GM19023 (cell line): ENCODE measurements around the gene FAM76A.
A peak's percentile ranks its signal among the peaks of the same experiment; 100 is the strongest.

Source experiments
- ATAC-seq: cut with Tn5 transposase; IDR thresholded peaks from one replicate; pipeline ENCODE4 v1.9.1; 2021; ENCODE audit warnings: mild to moderate bottlenecking, moderate library complexity; ENCODE audit not compliant: unreplicated experiment

Gene FAM76A

GRCh38 chr1:27719286-27720251 is 6.2 kb upstream of the FAM76A start:
- no peak for ATAC-seq

- no peak for ATAC-seq
These were observed 794 bp upstream of the FAM76A start for GRCh38 chr1:27724961-27725373.

- ATAC-seq, result peak; percentile 23
These were observed 648 bp downstream of the FAM76A start for GRCh38 chr1:27726173-27727044.

- ATAC-seq, result no peak
These were observed 1.4 kb downstream of the FAM76A start for GRCh38 chr1:27727126-27727525.

GRCh38 chr1:27736252-27736651 is 10.5 kb downstream of the FAM76A start:
- ATAC-seq, result no peak

GRCh38 chr1:27741121-27741520 is 15.4 kb downstream of the FAM76A start:
- ATAC-seq, result no peak

GRCh38 chr1:27744556-27744955 is 18.8 kb downstream of the FAM76A start:
- no peak for ATAC-seq

- no peak for ATAC-seq
These were observed 19.7 kb downstream of the FAM76A start for GRCh38 chr1:27745466-27745865.

GRCh38 chr1:27752360-27752759 is 26.6 kb downstream of the FAM76A start:
- ATAC-seq, result no peak

GRCh38 chr1:27755286-27755685 is 29.5 kb downstream of the FAM76A start:
- ATAC-seq, result no peak

GRCh38 chr1:27755865-27756264 is 30.1 kb downstream of the FAM76A start:
- no peak for ATAC-seq

GRCh38 chr1:27759236-27759635 is 33.5 kb downstream of the FAM76A start:
- no peak for ATAC-seq

GRCh38 chr1:27760426-27760825 is 34.7 kb downstream of the FAM76A start:
- no peak for ATAC-seq

GRCh38 chr1:27762033-27762432 is 36.3 kb downstream of the FAM76A start:
- ATAC-seq, result no peak

- no peak for ATAC-seq
These were observed 37.6 kb downstream of the FAM76A start for GRCh38 chr1:27763358-27763757.

- ATAC-seq, result no peak
These were observed 44.6 kb downstream of the FAM76A start for GRCh38 chr1:27770293-27770830.

GRCh38 chr1:27772036-27772931 is 46.5 kb downstream of the FAM76A start:
- ATAC-seq, result no peak

- peak; percentile 86 for ATAC-seq
These were observed 47.4 kb downstream of the FAM76A start, which contains the start of gene STX12 for GRCh38 chr1:27772932-27773825. STX12 (plus strand) TSS chr1:27773219; CDS start chr1:27773308, 89 bp downstream.

GRCh38 chr1:27773826-27774445 is 48.2 kb downstream of the FAM76A start:
- no peak for ATAC-seq
